COLO668 (cell line): ENCODE results near the gene FMNL2.
"Not testable (repeated sequence)": the region's sequence is repeated elsewhere in the genome, so short reads cannot be mapped to it uniquely, and the experiment has no call there.

Experiments
- DNase-seq: peaks from one replicate; lab custom pipeline; 2025; ENCODE audit not compliant: unreplicated experiment; lab: John Stamatoyannopoulos, UW

FMNL2 gene

GRCh38 chr2:152466980-152467676 is 132.2 kb downstream of the FMNL2 start:
- no peak for DNase-seq

DNA sequence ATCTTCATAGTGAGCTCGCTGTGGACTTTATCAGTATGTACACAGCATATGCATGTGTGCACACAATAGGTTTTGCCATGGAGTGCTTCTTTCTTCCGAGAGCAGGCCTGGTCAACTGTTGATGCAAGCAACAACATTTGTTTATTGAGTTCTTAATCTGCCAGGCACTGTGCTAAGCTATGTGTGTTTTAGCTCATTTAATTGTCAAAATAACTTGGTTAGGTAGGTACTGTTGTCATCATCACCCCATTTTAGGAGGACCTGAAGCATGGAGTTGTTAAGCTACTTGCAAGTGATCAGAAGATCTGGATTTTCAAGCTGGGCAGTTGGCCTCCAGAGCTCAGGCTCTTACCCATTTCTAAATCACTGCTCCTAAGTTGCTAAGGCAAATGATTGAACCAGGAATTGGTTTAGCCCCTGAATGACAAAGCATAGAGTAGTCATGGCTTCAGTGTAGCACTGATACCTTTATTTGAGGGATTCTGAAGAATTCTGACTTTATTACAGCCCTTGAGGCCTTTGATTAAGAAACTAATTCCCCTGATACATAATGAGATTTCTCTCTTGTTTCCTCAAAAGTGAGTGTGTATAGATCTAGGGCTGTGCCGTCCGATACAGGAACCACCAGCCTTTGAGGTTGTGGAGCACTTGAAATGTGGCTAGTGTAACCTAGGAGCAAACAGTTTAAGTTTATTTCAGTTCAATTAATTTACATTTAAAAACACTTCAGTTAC is 132.9 kb downstream of the FMNL2 start:
- no peak for DNase-seq

- DNase-seq, result no peak
Measured at GRCh38 chr2:152468899-152469692, 134.1 kb downstream of the FMNL2 start.

- no peak for DNase-seq
Measured at GRCh38 chr2:152470861-152471854, 136.2 kb downstream of the FMNL2 start.

DNA sequence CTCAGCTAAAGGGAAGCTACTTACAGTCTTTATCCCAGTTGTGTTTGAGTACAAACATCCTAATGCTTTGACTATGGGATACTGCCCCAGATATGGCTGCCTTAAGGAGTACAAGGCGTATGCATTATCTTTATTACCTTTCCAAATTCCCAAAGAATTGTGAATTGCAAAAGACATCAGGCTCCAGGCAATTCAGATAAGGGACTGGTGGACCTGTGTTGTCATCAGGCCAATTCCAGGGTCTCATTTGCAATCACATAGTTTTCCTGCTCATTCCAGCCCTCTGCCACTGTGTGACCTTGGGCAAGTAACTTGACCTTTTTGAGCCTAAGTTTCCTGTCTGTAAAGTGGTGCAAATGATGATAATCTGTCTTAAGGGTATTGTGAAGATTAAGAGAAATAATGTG is 137.5 kb downstream of the FMNL2 start:
- no peak for DNase-seq

DNA sequence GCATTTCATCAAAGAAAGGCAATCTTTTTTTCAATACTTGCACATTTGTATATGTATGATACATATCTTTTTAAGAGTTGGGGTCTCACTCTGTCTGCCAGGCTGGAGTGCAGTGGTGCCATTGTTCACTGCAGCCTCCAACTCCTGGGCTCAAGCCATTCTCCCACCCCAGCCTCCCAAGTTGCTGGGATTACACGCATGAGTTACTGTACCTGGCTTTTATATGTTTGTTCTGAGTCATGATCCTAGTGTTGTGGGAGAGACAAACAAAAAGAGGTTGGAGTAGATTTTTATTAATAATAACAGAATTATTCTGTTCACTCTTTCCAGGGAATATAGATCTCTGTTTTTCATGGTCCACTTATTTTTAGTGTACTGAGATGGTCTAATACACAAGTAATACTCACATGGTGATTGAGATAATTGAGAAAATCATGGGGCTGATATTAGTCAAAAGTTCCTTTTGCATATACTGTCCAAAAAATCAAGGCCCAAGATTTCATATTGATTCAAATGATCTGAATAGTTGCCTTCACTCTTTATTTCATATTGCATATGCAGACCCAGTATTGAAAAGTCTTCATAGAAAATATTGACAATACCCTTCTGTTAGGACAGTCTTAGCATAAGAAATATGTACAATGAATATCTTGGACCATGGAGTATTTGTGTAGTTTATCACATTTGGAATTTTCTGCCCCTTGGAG is 138.3 kb downstream of the FMNL2 start:
- DNase-seq, result peak; percentile 13

GRCh38 chr2:152474523-152474922 is 139.5 kb downstream of the FMNL2 start:
- DNase-seq, result not testable (repeated sequence)

GRCh38 chr2:152475982-152476381 is 141.0 kb downstream of the FMNL2 start:
- DNase-seq, result no peak

DNA sequence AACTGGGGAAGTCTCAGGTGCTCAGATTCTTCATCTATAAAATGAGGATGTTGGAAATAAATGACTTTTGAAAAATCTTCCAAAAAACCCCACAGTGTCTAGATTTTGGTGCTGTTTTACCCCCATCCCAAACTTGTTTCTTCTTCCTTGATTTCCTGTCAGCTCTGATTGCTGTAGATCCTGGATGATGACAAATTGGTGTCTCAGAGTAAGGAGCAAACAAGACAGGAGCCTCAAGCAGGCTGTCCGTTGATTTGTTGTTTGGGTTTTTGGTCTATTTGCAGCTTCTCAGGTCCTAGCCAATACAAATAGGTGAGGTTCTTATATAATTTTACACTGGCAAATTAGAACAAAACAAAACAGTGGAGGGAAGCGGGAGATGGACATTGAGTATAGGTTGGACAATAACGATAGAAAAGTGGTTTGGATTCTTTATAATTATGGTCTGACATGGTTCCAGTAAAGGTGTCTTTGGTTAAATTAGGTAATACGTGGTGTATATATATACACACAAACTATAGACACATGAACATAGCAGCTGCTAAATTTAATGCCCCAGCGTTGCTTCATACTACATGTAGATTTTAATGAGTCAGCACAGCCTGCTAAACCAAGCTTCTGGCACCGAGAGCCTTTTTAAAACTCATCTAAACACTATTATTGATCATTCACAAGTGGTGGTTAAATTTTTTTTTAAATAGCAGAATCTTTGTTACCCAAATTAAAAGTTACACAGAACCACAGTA is 142.5 kb downstream of the FMNL2 start:
- no peak for DNase-seq

GRCh38 chr2:152479282-152479681 is 144.3 kb downstream of the FMNL2 start:
- DNase-seq, result no peak

DNA sequence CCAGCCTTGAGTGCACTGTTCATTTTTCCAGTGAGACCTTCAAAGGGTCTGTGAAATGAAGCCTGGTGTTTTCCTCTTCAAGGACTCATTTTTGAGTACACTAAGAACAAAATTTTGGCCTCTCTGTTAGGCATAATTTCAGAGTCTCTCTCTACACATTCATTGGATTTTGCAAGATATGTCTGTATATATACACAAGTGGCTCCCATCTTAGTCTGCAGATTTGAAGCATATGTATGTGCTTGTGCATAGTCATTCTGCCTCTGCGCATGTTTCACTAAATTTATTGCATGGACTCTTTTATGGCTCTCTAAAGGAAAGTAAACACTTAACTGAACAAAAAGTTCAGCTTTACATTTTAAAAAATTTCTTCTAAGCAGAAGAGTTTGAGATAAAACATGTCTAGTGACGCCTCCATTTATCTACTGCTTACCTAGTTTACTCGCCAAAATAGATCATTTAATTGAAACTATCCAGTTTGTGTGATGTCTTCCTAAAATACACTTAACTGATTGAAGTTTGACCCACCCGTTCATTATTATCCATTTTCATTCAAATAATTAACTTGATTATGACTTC is 145.9 kb downstream of the FMNL2 start:
- no peak for DNase-seq

DNA sequence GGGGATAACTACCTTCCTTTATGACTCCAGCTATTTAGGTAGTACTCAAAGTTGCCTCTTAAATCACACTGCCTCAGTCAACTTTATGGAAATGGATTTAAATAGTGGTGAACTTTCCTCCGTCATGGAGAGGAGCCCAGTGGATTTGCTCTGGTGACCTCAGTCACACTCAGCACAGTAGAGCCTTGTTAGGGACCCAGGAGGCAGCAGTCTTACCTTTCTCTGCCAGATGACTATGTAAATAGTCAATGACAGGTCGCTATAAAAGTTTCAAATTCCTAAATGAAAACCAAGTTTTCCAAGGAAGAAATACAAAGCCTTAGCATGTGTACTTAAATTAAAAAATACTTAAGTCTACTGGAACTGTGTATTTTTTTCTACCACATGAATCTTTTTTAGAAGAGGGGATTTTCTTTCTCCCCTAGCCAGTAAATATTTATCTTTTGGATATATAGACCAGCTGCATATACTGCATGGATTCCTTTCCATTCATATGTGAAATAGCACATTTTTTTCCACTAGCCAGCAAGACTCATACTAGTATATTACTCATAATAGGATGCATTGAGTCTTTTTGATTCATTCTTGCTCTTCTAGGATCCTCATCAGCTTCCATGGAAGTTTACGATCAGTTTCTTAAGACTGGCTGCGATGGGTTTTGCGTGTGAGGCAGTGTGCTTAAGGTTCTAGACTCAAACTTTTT is 147.1 kb downstream of the FMNL2 start:
- DNase-seq, result no peak

DNA sequence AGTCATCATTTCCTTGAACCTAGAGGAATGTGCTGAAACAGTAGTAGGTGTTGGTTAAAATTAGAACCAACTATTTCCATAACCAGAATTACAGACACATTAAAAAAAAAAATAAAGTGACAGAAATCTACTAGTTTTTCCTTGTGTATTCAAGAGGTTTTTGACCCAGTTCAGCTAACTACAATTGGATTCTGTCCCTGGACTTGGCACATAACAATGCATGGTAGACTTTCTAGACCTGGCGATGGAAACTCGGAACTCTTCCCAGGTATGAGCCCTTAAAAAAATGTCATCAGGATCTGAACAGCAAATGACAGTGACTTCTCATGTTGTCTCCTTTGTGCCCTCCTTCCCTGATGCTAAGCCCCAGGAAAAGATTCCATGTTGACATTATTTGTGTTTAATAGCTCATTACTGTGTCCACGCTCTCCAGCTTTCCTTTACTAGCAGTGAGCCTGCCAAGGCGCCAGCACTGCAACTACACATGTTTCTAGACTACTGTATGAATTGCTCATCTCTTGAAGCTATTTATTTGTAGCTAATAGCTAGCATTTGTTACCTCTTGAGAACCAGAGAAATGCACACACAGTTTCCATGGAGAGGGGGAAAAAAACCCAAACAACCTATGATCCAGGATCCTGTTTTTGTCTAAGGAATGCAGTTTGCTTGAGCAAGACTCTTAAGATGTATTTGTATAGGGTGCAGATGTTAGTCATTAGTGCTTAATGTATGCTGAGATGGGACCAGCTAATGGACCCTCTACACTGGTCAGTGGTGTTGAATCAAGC is 148.5 kb downstream of the FMNL2 start:
- DNase-seq, result no peak

DNA sequence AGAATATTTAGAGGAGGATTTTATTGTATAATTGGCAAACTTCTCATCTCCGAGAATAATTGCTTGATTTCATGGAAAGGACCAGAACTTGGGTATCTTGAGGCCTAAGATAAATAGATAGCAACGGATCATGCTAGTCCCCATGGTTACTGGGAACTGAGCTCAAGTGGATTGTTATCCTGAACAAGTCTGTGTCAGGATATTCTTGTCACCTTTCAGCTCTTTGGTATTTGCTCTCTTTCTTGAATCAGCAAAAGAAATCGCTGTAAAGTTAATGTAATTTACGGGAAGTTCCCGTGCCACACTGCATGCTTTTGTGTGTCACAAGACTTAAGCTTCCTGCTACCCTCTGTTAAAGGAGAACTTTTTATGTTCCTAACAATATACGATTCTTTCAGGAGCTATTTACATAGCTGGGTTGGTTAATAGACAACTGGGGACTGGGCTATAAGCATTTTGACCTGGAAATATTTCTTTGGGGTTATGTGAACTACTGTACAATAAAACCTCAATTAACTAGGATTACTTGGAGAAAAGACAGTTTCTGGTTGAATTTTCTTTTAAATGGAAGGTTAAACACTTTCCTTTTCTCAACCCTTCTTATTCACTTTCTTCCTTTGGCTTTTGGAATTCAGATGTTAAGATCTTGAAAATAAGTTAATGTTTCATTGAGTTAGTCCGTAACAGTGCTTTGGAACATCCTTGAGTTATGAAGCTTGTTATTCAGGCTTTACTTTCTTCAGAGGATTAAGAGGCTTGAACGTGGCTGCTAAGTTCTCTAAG is 151.2 kb downstream of the FMNL2 start:
- DNase-seq, result no peak

GRCh38 chr2:152486737-152487400 is 151.9 kb downstream of the FMNL2 start:
- no peak for DNase-seq

- no peak for DNase-seq
Measured at GRCh38 chr2:152488075-152488474, 153.1 kb downstream of the FMNL2 start.
